ENCODE results near the gene GPR17.

DNA sequence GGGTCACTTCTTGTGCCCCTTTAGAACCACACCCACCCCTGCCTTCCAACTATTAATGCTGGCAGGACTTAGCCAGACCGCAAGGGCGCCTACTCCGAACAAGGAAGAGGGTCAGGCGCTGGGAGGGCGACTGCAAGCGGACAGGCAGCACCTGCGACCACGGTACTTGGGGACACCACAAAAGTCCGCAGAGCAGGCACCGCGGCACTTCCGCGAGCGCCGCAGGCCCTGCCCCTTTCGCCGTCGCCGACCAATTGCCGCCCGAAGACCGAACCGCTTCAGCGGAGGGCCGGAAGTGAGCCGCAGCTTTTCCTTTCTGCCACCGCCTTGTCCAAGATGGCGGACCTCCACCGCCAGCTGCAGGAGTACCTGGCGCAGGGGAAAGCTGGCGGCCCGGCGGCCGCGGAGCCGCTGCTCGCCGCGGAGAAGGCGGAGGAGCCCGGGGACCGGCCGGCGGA lies 55.3 kb downstream of the GPR17 start, which contains the start of gene SFT2D3:
- TF ChIP-seq, protein P1, sequence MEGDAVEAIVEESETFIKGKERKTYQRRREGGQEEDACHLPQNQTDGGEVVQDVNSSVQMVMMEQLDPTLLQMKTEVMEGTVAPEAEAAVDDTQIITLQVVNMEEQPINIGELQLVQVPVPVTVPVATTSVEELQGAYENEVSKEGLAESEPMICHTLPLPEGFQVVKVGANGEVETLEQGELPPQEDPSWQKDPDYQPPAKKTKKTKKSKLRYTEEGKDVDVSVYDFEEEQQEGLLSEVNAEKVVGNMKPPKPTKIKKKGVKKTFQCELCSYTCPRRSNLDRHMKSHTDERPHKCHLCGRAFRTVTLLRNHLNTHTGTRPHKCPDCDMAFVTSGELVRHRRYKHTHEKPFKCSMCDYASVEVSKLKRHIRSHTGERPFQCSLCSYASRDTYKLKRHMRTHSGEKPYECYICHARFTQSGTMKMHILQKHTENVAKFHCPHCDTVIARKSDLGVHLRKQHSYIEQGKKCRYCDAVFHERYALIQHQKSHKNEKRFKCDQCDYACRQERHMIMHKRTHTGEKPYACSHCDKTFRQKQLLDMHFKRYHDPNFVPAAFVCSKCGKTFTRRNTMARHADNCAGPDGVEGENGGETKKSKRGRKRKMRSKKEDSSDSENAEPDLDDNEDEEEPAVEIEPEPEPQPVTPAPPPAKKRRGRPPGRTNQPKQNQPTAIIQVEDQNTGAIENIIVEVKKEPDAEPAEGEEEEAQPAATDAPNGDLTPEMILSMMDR (IDR thresholded peaks at IDR 0.05), result no peak
- peak; percentile 91 to 95 for TF ChIP-seq POLR2A (IDR thresholded peaks at IDR 0.05)
